HL-60 (cell line): Measurements from ENCODE around the gene STAT5B.

Source experiments
- GABPA ChIP-seq: IDR thresholded peaks from 2 replicates; pipeline ENCODE4 v1.6.1; 2012; ENCODE audit warnings: low read depth
- POLR2AphosphoS5 ChIP-seq: IDR thresholded peaks from 2 replicates; pipeline ENCODE4 v1.6.1; 2012; ENCODE audit warnings: low read depth
- REST ChIP-seq: IDR thresholded peaks from 2 replicates; pipeline ENCODE4 v1.6.1; 2012; ENCODE audit warnings: low read depth; ENCODE audit not compliant: insufficient replicate concordance
- TF ChIP-seq, protein P1 (sequence below): IDR thresholded peaks from one replicate; pipeline ENCODE4 v1.5.1; 2011; ENCODE audit warnings: low read length, control low read depth, inconsistent platforms; ENCODE audit not compliant: insufficient read depth

DNA sequence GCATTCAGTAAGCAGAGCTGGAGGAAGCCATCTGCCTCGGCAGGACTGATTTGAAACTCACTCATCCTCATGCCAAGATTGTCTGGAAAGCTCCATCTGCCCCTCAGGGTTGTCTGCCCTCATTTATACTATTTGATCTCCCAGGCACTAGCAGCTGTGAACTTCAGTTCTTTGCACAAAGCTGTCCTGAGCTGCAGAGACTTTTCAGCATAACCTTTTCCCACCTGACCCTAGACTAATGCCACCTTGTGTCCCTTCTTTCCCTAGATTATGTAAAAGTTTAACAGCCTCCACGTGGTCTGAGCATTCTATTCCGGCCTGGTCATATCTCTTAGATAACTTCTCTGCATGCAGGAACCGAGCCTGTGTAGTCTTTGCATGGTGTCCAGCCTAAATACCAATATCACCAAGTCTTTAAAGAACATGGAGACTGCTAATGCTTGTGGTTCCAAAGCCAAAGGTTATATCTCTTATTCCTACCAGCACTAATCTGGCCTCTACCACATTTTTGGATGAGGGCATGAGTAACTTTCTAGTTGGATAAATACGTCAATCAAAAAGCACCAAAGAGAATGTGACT is 41.2 kb upstream of the STAT5B start:
- TF ChIP-seq POLR2AphosphoS5 (no peak), GABPA (no peak), REST (no peak)
- TF ChIP-seq, protein P1, sequence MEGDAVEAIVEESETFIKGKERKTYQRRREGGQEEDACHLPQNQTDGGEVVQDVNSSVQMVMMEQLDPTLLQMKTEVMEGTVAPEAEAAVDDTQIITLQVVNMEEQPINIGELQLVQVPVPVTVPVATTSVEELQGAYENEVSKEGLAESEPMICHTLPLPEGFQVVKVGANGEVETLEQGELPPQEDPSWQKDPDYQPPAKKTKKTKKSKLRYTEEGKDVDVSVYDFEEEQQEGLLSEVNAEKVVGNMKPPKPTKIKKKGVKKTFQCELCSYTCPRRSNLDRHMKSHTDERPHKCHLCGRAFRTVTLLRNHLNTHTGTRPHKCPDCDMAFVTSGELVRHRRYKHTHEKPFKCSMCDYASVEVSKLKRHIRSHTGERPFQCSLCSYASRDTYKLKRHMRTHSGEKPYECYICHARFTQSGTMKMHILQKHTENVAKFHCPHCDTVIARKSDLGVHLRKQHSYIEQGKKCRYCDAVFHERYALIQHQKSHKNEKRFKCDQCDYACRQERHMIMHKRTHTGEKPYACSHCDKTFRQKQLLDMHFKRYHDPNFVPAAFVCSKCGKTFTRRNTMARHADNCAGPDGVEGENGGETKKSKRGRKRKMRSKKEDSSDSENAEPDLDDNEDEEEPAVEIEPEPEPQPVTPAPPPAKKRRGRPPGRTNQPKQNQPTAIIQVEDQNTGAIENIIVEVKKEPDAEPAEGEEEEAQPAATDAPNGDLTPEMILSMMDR = no peak
